RPMI8226 (cell line): ENCODE measurements around the gene PRTFDC1.

Experiments used
- DNase-seq: peaks from one replicate; pipeline ENCODE4 v3.0.0-alpha.2; 2015

PRTFDC1 gene

DNA sequence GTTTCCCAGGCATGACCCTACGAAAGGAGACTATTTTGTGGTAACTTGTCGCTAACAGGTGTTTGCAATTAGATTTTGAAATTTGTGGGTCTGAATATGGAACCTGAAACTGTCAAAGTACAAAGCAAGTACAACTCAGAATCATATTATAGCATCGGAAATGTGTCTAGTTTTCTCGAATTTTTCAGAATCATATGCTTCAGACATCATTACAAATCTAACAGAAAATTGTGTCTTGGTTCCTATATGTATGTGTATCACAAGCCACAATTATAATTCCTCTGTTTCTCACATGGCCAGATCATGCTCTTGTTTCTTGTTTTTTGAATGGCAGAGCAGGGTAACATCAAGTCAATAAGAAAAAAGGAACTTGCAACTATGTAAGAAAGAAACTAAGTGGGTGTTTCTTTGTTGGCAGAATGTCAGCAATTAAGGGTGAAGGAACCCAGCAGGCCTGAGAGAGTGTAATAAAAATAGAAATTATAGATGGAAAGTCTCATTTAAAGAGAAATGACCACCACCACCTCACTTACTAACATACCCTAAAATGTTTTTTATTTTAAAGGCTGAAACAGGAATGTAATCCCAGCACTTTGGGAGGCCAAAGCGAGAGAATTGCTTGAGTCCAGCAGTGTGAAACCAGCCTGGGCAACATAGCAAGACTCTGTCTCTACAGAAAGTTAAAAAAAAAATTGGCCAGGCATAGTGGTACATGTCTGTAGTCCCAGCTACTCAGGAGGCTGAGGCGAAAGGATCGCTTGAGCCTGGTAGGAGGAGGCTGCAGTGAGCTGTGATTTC, 51.3 kb downstream of the PRTFDC1 start:
- DNase-seq = peak; percentile 78

DNA sequence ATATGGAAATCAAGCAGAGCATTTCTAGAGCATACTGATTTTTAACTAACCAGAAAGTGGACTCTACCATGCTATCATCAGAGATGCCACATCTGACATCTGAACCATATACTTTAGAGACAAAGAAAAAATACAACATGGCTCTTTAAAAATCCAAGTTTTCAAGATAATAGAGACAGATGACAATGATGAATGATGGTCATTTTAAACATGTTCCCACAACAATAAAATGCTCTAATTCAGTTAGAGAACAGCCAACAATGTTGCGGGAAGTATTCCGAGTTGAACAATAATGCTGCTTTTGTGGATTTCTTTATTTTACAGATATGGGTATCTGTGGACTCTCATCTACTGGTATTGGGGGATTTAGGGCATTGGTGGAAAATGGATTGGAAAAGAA, 52.8 kb downstream of the PRTFDC1 start:
- DNase-seq = no peak

DNA sequence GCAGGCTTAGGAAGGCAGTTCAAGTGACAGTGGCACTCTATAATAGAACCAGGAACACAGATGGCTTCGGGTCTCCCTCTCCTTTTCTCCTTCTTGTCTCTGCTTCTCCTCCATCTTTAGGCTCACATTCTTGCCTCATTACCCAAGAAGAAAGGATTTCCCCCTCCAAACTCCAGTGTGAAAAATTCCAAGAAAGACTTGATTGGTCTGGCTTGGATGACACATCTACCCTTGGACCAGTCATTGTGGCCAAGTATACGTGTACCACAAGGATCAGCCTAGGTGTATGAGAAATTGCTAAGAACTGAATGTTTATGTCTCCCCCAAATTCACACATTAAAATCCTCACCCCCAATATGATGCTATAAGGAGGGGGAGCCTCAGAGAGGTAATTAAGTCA, 53.9 kb downstream of the PRTFDC1 start:
- DNase-seq = no peak

DNA sequence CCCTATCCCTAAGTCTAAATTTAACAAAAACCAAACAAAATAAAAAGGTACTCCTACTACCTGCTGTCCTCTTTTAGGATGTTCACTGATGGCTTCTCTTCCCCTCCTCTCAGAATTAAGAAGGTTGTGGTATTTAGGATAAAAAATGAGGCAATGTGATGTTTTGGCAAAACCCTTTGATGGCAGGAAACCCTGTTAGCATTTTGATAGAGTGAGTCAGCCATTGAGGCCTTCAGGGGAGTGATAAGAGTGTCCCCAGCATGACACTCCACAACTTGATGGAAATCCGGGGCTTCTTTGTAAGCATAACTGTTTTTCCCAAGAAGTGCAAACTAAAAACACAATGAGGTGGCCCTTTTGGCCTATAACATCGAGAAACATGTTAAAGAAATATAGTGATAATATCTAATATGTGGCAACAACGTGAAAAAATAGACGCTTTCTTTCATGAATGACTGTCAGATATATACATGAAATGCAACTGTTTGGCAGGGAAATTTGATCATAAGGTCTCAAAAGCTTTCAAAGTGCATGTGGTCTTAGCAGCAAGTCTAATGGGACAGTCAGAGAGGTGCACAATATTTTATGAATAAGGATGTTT, 55.0 kb downstream of the PRTFDC1 start:
- DNase-seq = no peak

DNA sequence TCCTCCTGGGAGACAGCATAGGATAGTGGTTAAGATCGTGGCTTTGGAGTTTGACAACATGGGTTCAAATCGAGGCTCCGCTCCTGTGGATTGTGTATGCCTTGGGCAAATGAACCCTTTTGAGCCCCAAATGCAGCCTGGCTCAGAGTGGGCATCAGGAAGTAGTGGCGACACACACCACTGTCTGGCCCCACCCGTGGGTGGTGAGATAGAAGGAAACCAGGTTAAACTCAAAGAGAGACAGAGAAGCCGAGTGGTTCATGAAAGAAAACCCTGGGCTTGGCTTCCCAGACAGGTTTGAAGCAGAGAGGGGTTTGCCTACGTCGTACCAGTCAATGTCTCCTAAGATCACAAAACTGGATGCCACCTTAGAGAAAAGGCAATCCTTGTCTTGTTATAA, 57.7 kb downstream of the PRTFDC1 start:
- no peak for DNase-seq

DNA sequence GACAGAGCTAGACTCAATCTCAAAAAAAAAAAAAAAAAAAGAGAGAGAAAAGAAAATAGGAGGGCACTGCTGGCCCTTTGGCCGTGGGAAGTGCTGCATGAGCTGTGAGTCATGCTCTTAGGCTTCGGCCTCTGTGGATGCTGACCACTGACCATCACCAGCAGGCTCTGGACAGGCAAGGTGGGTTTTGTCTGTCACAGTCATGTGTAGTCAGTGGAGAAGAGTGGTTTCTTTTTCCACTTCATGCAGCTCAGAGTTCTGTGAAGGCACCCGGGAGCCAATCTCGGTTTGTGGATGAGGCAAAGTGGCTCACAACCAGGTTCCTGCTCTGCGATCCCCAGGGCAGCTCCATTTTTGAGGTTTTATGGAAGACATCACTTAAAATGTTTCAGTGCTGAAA, 58.1 kb downstream of the PRTFDC1 start:
- no peak for DNase-seq

DNA sequence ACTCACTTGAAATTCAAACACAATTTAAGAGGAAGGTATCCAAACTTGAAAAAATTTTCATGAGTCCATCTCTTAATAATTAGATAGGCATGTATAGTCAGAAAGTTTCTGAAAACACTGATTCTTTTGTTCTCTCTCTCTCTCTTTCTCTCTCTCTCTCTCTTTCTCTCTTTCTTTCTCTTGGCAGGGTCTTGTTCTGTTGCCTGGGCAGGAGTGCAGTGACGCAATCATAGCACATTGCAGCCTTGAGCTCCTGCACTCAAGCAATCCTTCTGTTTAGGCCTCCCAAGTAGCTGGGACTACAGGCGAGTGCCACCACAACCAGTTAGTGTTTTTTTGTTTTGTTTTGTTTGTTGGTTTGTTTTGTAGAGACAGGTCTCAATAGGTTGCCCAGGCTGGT, 59.3 kb downstream of the PRTFDC1 start:
- DNase-seq = no peak

DNA sequence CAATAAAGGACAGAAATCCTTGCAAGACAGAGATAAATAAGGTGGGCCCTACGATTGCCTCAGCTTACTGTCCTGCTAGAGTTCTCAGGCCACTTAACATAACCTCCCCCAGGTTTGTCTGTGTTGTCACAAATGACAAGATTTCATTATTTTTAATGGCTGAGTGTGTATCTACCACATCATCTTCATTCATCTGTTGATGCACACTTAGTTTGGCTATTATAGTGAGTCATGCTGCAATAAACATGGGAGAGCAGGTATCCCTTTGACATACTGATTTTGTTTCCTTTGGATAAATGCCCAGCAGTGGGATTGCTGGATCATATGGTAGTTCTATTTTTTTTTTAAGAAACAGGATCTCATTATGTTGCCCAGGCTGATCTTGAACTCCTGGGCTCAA, 60.6 kb downstream of the PRTFDC1 start:
- no peak for DNase-seq

DNA sequence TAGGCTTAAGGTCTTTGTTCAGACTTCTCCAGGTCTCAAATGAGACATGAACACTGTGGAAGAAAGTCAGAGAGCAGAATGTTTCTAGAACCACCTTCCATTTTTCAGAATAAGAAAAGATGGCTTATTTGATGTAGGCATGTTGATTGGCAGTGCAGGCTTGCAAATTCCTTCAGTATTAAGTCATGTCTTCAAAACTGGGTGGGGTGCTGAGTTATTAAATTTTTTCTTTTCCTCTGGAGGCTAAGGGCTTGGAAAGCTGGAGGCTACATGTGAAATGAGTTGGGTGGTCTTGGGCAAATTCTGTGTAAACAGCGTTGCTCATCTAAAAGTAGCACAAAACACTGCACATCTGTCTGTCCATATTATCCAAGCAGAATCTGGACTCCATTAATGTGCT, 62.8 kb downstream of the PRTFDC1 start:
- DNase-seq = no peak

DNA sequence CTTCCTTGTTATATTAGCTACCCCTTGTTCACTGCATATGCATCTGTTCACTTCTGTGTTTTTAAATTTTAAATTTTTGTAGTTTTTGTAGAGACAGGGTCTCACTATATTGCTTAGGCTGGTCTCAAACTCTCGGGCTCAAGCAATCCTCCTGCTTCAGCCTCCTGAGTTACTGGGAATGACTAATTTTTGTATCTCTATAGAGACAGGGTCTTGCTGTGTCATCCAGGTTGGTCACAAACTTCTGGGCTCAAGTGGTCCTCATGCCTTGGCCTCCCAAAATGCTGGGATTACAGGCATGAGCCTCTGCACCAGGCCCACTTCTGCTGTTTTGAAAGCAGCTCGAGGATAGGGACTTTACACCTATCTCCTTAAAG, 64.6 kb downstream of the PRTFDC1 start:
- no peak for DNase-seq

DNA sequence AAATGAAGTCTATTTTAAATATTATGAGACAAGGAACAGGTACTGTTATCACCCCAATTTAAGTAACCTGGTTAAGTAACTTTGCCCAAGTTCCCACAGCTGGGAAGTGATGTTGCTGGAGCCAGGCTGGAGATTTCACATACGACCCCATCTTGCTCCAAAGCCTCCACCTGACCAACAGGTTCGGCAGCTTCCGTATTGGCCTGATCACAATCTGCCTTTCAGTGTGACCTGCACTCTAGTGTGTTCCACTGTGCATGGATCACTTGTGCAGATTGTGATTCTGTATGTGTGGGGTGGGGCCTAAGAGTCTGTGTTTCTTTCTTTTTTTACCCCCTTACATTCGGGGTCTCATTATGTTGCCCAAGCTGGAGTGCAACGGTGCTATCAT, 66.1 kb downstream of the PRTFDC1 start:
- DNase-seq = no peak

DNA sequence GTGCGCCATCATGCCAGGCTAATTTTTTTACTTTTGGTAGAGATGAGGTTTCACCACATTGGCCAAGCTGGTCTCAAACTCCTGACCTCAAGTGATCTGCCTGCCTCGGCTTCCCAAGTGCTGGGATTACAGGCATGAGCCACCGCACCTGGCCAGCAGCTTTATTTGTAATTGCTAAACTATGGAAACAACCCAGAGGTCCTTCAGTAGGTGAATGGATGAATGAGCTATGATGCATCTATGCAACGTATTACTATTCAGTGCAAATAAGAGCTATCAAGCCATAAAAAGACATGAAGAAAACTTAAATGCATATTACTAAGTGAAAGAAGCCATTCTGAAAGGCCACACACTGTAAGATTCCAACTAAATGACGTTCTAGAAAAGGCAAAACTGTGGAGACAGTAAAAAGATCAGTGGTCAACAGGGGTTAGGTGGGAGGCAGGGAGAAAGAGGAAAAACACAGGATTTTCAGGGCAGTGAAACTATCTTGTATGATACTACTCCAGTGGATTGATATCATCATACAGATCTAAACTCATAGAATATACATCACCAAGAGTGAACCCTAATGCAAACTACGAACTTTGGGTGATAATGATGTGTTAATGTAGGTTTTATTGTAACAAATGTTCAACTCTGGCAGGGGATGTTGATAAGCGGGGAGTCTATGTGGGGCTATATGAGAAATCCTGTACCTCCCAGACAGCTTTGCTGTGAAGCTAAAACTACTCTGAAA, 66.7 kb downstream of the PRTFDC1 start:
- no peak for DNase-seq

DNA sequence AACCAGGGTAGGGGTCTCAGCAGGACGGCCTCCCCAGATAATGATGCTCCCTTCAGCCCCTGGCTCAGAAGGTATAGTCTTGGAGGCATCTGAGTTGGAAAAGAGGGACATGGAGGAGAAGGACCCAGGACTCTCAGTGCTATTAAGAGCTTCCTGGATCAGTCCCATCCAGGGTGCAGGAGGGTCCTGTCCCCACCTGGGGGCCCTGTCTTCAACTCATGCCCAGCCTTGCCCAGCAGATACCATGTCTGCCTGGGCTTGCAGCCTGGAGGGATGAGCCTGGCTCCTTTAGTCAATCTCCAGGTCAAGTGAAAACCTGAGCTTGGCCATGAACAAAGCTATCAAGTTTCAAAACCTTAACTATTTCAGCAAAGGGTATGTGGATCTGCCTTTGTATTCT, 67.6 kb downstream of the PRTFDC1 start:
- DNase-seq = no peak

DNA sequence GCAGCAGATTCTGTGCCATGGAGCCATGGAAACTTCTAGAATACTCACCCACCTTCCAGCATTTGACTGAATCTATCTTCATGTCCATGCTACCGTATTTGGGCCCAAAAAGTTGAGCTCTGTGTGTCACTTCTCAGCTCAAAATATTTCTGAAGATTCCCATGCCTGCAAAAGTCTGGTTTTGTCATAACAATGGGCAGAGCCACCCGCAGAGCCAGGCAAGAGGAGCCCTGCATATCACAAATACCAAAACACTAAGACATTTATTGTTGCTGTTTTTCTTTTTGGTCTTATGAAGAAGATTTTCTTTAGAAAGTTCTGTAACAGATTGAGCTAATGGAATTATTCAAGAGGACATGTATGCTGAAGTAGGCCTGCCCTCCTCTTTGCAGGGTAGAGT, 68.1 kb downstream of the PRTFDC1 start:
- DNase-seq = no peak

DNA sequence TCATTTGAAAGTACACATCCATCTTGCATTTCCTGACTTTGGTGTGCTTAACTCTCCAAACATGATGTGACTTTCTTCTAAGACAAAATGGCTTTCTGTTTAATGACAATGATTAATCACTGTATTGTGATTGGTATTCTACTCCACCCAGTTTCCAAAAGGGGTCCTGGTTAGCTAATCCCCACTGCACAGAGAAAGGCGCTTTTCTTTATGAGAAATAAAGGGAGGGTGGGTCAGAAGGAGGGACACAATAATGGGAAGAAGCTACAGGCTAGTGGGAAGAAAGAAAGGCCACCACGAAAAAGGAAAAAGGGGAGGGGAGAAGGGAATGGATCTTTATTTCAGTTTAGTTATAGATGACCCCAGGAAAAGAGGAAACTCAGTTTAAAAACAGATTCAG, 69.2 kb downstream of the PRTFDC1 start:
- no peak for DNase-seq

DNA sequence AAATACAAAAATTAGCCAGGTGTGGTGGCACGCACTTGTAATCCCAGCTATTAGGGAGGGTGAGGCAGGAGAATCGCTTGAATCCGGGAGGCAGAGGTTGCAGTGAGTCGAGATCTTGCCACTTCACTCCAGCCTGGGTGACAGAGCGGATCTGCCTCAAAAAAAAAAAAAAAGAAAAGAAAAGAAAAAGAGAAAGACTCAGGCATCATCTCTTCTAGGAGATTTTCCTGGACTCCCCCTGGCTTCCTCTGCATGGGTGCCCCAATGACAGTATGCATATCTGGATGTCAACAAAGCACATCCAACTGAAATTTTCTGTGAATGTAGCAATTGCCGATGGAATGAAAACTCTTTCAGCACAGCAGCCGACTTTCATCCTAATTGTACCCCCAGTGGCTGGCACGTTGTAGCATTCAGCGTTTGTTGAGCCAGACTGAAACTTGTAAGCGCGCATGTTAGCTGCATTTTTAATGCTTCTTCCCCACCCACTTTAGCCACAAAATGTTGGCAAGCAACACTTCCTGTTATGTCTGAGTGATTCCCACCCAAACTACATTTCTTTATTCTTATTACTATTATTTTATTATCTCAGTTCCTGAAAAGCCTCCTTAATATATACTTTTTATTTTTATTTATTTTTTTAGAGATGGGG, 70.2 kb downstream of the PRTFDC1 start:
- DNase-seq = peak; percentile 68

DNA sequence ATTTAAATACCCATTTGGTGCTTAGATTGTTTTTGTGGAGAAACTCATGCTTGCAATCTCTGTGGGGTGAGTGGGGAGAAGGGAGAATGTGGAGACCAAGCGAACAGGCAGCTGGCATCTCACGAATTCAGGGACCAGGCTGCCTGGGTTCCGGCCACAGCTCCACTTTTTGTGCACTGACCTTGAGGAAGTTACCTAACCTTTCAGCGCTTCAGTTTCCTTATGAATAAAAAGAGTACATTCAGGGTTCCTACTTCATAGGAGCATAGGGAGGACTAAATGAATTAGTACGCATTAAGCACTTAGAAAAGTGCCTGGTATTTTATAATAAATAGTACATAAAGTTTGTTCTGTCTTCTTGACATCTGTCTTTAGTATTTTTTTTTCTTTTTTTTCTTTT, 72.5 kb downstream of the PRTFDC1 start:
- DNase-seq = no peak

DNA sequence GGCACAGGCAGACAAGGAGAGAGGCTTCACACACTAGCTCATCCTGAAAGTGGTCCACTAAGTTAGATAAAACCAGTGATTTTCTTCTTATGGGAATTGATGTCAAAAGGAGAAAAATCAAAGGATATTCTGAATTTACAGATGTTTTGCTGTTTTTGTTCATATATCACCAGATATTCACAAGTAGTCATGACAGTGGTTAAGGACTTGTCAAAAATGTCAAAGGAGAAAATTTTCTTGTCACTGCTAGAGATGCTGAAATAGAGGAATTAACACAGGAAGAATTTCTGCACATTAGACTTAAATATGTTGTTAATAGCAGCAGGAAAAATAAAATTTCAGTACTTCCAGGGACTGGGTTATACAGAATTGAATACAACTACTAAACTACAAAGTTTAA, 78.3 kb downstream of the PRTFDC1 start:
- no peak for DNase-seq

DNA sequence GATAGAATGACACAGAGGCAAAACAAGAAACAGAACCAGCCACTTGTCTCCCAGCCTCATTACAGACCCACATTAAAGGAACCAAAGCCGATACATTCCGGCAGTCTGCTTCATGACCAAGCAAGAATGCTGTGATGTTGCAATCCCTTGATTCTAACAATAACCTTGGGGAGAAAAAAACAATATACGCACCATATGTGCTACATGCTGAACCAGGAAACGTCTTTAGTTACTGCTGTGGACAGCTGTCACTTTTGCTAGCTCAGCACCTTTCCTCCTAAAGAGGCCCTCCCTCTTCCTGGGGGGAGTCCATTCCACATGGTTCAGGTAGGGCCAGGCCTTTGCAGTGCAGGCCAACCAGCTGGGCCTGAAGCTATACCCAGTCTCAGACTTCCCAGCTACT, 79.1 kb downstream of the PRTFDC1 start:
- DNase-seq = peak; percentile 91

DNA sequence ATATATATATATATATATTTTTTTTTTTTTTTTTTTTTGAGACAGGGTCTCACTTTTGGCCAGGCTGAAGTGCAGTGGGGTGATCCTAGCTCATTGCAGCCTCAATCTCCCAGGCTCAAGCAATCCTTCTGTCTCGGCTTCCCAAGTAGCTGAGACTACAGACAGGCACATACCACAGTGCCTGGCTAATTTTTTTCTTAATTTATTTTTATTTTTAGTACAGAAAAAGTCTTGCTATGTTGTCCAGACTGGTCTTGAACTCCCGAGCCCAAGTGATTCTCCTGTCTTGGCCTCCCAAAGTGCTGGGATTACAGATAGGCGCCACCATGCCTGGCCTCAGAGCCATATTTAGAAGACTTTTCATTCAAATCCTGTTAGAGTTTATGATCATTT, 79.6 kb downstream of the PRTFDC1 start:
- no peak for DNase-seq

DNA sequence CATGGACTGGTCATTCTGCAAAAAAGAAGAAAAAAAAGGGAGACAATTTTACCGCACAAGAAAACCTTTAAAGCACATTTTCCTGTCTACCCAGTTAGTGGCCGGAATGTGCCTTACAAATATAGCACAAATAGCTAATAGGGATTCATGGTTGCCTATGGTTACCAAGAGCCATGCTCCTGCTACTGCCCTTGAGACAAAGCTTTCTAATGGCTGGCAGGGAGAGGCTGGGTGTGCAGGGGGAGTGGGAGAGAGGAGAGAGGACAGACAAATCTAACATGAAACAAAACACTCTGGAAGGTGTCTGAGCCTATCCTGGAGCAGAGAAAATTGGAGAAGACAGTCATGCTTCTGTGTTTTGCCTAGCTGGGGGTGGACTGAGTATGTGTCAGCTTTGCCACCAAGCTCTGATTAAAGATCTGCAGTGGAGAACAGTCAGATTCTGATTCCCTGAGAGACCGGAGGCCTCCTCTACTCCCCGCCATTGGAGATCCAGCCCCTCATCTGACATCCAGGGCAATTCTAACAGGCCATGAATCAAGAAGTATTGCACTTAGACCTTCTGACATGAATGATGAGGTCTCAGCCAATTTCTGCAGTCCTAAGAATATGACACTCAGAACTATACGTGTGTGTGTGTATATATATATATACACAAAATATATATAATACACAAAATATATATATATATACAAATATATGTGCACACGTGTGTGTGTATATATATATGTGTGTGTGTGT, 80.2 kb downstream of the PRTFDC1 start:
- no peak for DNase-seq

DNA sequence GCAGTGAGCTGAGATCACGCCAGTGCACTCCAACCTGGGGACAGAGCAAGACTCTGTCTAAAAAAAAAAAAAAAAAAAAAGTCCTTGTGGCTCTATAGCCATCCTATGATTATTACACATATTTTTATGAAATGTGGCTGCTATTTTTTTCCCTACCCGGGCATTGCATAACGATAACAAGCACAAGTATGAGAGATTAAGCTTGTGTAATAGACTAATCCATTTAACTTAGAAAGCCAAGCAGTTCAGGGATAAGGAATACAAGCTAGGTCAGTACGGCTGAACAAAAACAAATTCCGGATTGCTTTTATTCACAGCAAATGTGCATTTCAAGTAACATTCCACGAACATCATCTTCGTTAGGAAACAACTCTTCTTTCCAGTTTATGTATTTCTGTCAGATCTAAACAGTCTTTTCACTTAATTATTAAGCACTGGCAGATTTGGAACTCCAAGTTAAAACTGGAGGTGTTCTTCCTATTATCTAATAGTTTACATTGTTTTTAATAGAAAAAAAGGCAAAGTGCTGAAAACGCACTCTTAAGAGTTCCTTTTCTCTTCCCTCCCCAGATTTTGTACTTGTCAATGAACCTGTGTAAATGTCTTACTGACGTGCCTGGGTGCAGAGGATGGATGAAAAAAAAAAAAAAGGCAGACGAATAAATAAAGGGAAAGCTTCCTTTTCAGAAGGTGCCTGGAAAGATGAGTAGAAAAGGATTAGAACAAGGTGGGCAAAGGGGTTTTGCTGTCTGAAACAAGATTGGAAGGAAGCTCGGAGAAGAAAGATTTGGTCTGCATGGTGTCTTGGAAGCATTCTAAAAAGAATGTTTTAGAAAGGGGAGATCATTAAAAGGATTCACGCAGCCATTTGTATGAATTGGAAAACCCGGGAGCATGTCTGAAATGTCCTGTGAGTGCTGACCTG, 81.1 kb downstream of the PRTFDC1 start:
- DNase-seq = no peak
